ENCODE results near the gene GABARAPL1.
A peak's percentile ranks its signal among the peaks of the same experiment; 100 is the strongest.
"Not testable (repeated sequence)": the region's sequence is repeated elsewhere in the genome, so short reads cannot be mapped to it uniquely, and the experiment has no call there.

The GABARAPL1 gene

GRCh38 chr12:10197879-10198278 is 14.8 kb upstream of the GABARAPL1 start:
- DNase-seq (ENCODE audit: low read depth) = no peak

- not testable (repeated sequence) for DNase-seq (ENCODE audit: low read depth)
Observed at GRCh38 chr12:10204495-10204894, 8.2 kb upstream of the GABARAPL1 start.

- DNase-seq (ENCODE audit: low read depth) = no peak
Observed at GRCh38 chr12:10205220-10205807, 7.4 kb upstream of the GABARAPL1 start.

- DNase-seq (ENCODE audit: low read depth) = no peak
Observed at GRCh38 chr12:10207136-10207535, 5.5 kb upstream of the GABARAPL1 start.

GRCh38 chr12:10210225-10210624 is 2.5 kb upstream of the GABARAPL1 start:
- DNase-seq (ENCODE audit: low read depth) = no peak

- DNase-seq (ENCODE audit: low read depth) = no peak
Observed at GRCh38 chr12:10211101-10211939, 1.4 kb upstream of the GABARAPL1 start.

GRCh38 chr12:10211940-10212738 is 538 bp upstream of the GABARAPL1 start:
- peak; percentile 77 for DNase-seq (ENCODE audit: low read depth)

- DNase-seq (ENCODE audit: low read depth) = peak; percentile 65
Observed at GRCh38 chr12:10213168-10214135, 775 bp downstream of the GABARAPL1 start.

GRCh38 chr12:10214136-10214894 is 1.6 kb downstream of the GABARAPL1 start:
- no peak for DNase-seq (ENCODE audit: low read depth)

GRCh38 chr12:10214895-10215267 is 2.2 kb downstream of the GABARAPL1 start:
- DNase-seq (ENCODE audit: low read depth) = no peak

- no peak for DNase-seq (ENCODE audit: low read depth)
Observed at GRCh38 chr12:10215436-10215835, 2.8 kb downstream of the GABARAPL1 start.

GRCh38 chr12:10215946-10216345 is 3.3 kb downstream of the GABARAPL1 start:
- not testable (repeated sequence) for DNase-seq (ENCODE audit: low read depth)

GRCh38 chr12:10218021-10218420 is 5.3 kb downstream of the GABARAPL1 start:
- DNase-seq (ENCODE audit: low read depth) = no peak

- DNase-seq (ENCODE audit: low read depth) = no peak
Observed at GRCh38 chr12:10220398-10221077, 7.9 kb downstream of the GABARAPL1 start.

GRCh38 chr12:10221846-10222245 is 9.2 kb downstream of the GABARAPL1 start:
- no peak for DNase-seq (ENCODE audit: low read depth)

GRCh38 chr12:10223208-10223607 is 10.5 kb downstream of the GABARAPL1 start:
- no peak for DNase-seq (ENCODE audit: low read depth)

GRCh38 chr12:10225426-10225825 is 12.7 kb downstream of the GABARAPL1 start:
- not testable (repeated sequence) for DNase-seq (ENCODE audit: low read depth)

- no peak for DNase-seq (ENCODE audit: low read depth)
Observed at GRCh38 chr12:10226086-10226485, 13.4 kb downstream of the GABARAPL1 start.

GRCh38 chr12:10226731-10227130 is 14.1 kb downstream of the GABARAPL1 start:
- no peak for DNase-seq (ENCODE audit: low read depth)

- no peak for DNase-seq (ENCODE audit: low read depth)
Observed at GRCh38 chr12:10227648-10228047, 15.0 kb downstream of the GABARAPL1 start.

Data from stimulated activated CD8-positive, alpha-beta memory T cell treated with anti-CD3 and anti-CD28 coated beads, Interleukin-12 subunit alpha, Interleukin-12 subunit beta, amount 100 ng/mL, for 1 hour (primary cell).